T-helper 2 cell treated with Interferon-gamma antibody and Interleukin-4, amounts not matched to agents 100 ng/mL and 5 ng/mL, for 36 hours (primary cell): ENCODE data around the gene POU2AF1. TPM values are rescaled to one million over a fixed set of nuclear protein-coding genes. Genes with fewer than 3 reads are reported as not detected.
"Not testable (repeated sequence)": the region's sequence is repeated elsewhere in the genome, so short reads cannot be mapped to it uniquely, and the experiment has no call there.

Source experiments
- intact Hi-C: fragments of 100-400 bp; cut with micrococcal nuclease; formaldehyde crosslinking; loops from one replicate; pipeline ENCODE4 v1.15.1; 2023
- total RNA-seq: library from RNA; stranded (reverse); gene quantifications from 2 replicates; pipeline ENCODE4 v1.2.3, GENCODE V29; 2022

The POU2AF1 gene
- total RNA-seq, 1 donor from 2014 or later = 3.3 TPM

- intact Hi-C loops = no loop called here
Observed at GRCh38 chr11:111322534-111322933, 56.5 kb downstream of the POU2AF1 start.

- intact Hi-C loops = no loop called here
Observed at GRCh38 chr11:111320728-111321568, 58.1 kb downstream of the POU2AF1 start.

- intact Hi-C loops = not testable (repeated sequence)
Observed at GRCh38 chr11:111320199-111320598, 58.9 kb downstream of the POU2AF1 start.

- intact Hi-C loops = no loop called here
Observed at GRCh38 chr11:111319296-111319695, 59.8 kb downstream of the POU2AF1 start.

- intact Hi-C loops = no loop called here
Observed at GRCh38 chr11:111312076-111312475, 67.0 kb downstream of the POU2AF1 start.

- intact Hi-C loops = no loop called here
Observed at GRCh38 chr11:111310723-111311122, 68.4 kb downstream of the POU2AF1 start.

- intact Hi-C loops = no loop called here
Observed at GRCh38 chr11:111310088-111310487, 69.0 kb downstream of the POU2AF1 start.

GRCh38 chr11:111309215-111309915, 69.7 kb downstream of the POU2AF1 start:
- intact Hi-C loops = no loop called here

GRCh38 chr11:111308140-111308539, 70.9 kb downstream of the POU2AF1 start:
- intact Hi-C loops = no loop called here

- intact Hi-C loops = no loop called here
Observed at GRCh38 chr11:111307472-111308108, 71.5 kb downstream of the POU2AF1 start.

GRCh38 chr11:111306321-111306720, 72.8 kb downstream of the POU2AF1 start:
- intact Hi-C loops = no loop called here

- intact Hi-C loops = no loop called here
Observed at GRCh38 chr11:111305876-111306275, 73.2 kb downstream of the POU2AF1 start.

GRCh38 chr11:111305162-111305802, 73.8 kb downstream of the POU2AF1 start:
- intact Hi-C loops = no loop called here

- intact Hi-C loops = no loop called here
Observed at GRCh38 chr11:111303461-111303860, 75.6 kb downstream of the POU2AF1 start.

- intact Hi-C loops = no loop called here
Observed at GRCh38 chr11:111302298-111302697, 76.8 kb downstream of the POU2AF1 start.

Other genes with a start within 250 kb of the POU2AF1 start
- gene POU2AF2, start 133.6 kb downstream of the POU2AF1 start, total RNA-seq = not detected in 2 replicates
- not detected in 2 replicates for gene POU2AF3, start 80.7 kb downstream of the POU2AF1 start, total RNA-seq
- not detected in 2 replicates for gene BTG4, start 133.1 kb upstream of the POU2AF1 start, total RNA-seq
- gene HOATZ, start 135.5 kb upstream of the POU2AF1 start, total RNA-seq = not detected in 2 replicates
- gene LAYN, start 161.4 kb upstream of the POU2AF1 start, total RNA-seq = 1.1 and 1.3 TPM in 2 replicates
- 7.0 and 7.3 TPM in 2 replicates for gene SIK2, start 223.2 kb upstream of the POU2AF1 start, total RNA-seq